T-helper 22 cell (primary cell): ENCODE data around the gene SLC35C1.

ENCODE experiments used
- DNase-seq: peaks from one replicate; pipeline ENCODE4 v3.0.0-alpha.2; 2020; ENCODE audit warnings: low read depth

SLC35C1 gene

GRCh38 chr11:45846974-45847910 lies 42.3 kb downstream of the SLC35C1 start, which contains the start of gene CRY2:
CRY2 (plus strand) TSS chr11:45847475; CDS start chr11:45847491, 16 bp downstream.
- peak; percentile 97 for DNase-seq

GRCh38 chr11:45847911-45848316 lies 43.0 kb downstream of the SLC35C1 start:
- DNase-seq = peak; percentile 1

DNA sequence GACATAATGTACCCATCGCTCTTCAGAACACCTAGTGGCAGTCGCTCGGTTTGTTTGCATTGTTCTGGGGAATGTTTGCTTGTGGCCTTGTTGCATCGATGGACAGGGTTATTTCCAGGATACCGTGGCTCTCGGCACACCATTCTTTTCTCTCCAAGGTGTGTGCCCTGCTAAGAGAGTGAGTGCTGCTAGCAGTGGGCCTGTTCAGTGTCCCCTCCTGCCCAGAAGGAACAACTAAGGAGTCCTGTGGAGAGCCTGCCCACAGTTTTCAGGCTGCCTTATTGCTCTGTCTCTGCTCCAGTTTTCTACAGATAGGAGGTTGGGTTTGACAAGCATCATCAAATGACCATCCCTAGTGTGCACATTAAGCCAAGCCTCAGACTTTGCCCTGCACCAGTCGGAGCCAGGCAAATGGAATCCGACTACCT lies 43.7 kb downstream of the SLC35C1 start:
- no peak for DNase-seq

DNA sequence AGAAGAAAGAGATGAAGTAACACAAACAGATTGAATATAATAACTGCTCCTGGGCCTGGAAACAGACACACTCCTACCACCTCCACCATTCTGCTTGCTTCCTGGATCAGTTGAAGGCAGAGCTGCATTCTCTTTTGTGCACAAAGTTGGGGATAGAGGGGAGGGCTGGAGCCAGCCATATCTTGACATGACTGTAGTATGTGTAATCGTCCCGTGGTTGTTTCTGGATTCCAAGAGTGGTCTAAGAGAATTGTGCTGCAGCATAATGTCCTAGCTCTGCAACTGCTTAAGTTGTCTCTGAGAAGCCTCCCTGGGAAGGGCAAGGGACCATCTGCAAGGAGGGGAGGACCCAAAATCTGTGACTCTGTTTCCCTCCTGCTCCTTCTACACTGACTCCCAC lies 45.5 kb downstream of the SLC35C1 start:
- no peak for DNase-seq

GRCh38 chr11:45851228-45851627 lies 46.3 kb downstream of the SLC35C1 start:
- no peak for DNase-seq

DNA sequence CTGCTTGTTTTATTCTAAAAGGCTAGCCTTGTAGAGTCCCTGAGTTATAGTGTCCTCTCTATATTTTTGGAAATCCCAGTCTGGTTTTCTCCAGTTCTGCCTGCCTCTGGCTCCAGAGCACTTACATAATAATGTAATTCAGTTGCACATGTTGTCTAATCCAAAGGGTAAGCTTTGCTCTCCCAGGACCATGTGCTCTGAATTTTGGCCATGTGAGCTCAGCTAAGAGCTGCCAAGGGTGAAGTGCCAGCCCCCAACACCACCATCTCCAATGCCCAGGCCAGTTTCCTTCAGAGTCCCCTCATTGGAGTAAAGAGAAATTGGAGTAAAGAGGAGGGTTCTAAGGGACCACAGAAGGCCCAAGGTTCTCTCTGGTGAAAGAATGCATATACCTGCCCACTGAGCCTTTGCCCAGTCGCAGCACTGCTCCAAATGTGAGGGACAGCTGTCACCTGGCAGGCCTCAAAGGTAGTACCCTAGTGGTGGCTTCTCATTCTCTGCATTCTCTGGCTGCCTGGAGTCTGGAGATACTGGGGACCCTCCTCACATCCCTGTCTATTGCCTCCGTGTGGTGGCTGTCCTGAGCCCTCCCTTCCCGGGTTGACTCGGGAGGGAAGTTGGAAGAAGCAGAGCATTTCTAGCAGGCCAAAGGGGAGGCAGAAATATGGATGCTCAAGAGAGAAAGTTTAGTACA lies 47.2 kb downstream of the SLC35C1 start:
- DNase-seq = no peak

- DNase-seq = no peak
Observed at GRCh38 chr11:45852712-45853101, 47.8 kb downstream of the SLC35C1 start.

DNA sequence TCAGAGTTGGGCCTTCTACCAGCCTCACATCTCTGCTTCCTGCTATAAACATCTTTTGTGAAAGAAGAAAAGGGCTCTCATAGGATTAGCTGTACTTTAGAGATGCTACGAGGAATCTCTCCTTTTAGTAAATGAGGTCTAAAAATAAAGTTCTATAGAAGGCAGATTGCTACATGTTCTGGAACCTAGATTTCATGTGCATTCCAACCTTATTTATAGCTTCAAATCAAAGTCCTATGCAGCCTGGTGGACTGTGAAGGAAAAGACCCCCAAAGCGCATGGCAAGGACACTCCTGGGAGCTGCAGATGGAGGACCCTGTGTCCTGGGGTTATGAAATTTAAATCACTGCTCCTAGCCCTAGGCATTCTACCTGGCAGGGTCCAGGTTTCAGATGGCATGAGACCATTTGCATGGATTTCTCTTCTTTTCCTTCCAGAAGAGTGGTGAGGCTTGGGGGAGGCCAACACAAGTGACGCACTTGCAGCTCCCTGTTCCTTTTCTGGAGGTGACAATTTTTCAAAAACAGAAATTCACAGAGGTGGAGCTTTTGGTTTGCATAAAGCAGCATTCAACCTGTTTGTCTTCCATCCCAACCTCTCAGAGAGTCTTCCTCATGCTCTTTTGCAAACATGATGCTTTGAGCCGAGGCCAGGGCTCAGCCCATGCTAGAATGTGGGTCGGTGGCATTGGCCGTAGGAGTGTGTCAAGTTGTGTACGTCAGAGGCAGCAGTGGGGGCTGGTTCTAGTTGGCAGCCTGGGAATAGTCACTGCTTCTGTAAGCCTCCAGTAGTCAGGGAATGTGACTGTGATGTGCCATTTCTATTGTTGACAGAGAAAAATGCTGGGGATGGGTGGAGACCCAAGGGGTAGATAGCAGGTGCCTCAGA lies 48.6 kb downstream of the SLC35C1 start:
- no peak for DNase-seq

DNA sequence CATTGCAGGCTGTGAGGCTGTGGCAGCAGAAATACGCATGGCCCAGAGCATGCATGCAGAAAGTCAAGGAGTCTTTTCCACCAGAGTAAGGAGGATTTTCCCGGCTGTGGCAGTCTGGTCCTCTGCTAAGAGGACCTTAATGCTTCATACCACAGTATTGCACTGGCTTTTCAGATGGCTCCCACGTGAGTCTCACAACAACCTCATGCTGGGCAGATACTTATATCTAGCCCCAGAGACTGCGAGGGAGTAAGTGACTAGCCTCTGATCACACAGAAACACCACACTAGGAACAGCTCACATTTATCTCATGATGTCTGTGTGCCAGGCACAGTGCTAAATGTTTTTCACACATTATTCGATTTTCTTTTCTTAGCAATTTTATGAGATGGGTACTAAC lies 50.4 kb downstream of the SLC35C1 start:
- no peak for DNase-seq

DNA sequence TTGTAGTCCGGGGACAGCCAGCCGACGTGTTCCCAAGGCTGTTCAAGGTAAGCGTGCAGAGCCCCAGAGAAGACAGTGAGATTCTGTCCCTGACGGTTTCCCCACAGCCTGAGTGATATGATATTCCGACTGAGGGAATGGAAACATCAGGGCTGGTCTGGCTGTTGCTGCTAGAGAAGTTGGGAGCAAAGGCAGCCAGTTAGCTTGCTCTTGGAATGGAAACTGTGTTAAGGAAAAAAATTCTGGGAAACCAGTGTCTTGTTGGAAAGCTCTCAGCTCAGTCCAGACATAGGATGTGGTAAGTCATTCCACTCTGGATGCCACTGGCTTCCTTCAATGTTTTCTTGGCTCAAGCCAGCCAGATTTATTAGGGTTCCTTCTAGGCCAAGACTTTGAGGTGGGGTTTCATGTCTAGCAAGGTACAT lies 51.1 kb downstream of the SLC35C1 start:
- no peak for DNase-seq

DNA sequence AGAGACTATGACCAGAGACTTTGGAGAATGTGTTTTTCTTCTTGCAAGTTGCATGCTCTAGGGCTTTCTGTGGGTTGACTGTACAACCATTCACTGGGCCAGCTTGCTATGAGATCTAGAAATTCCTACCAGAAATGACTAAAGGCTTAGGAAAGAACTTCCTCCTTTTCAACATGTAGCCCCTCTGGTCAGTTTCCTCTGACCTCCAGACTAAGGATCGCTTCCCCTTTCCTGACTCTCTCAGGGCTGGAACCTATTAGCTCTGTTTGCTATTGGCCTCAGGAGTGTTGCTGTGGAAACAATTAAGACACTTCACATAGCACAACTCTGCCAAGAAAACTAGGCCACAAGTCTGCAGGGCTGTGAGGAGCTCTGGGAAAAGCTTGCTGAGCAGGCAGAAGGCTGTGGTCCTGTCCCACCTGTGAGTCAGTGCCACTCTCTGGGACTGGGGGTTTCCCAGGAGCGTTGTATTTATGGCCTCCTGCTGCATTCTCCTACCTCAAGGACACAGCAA lies 53.1 kb downstream of the SLC35C1 start:
- no peak for DNase-seq

DNA sequence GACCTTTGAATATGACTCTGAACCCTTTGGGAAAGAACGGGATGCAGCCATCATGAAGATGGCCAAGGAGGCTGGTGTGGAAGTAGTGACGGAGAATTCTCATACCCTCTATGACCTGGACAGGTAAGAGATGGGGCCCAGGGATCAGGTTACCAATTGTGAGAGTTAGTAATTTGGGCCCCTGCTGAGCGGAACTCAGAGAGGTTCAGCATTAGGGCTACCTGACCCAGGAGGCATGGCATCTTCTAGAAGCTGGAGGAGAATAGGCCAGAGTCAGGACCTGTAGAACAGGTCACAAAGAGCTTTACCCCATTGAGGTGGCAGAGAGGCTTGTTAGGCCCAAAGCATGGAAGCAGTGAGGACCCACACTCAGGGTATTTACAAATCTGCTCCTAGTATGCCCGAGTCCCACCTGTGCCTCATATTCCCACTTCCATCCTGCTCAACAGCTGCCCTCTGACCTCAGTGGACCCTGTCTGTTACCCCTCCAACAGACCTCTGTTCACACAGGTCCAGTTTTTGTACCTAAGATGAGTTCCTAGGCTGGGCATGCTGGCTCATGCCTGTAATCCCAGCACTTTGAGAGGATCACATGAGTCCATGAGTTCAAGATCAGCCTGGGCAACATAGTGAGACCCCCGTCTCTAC lies 53.9 kb downstream of the SLC35C1 start:
- no peak for DNase-seq

- DNase-seq = no peak
Observed at GRCh38 chr11:45859661-45860140, 54.8 kb downstream of the SLC35C1 start.

GRCh38 chr11:45860348-45860747 lies 55.4 kb downstream of the SLC35C1 start:
- no peak for DNase-seq

DNA sequence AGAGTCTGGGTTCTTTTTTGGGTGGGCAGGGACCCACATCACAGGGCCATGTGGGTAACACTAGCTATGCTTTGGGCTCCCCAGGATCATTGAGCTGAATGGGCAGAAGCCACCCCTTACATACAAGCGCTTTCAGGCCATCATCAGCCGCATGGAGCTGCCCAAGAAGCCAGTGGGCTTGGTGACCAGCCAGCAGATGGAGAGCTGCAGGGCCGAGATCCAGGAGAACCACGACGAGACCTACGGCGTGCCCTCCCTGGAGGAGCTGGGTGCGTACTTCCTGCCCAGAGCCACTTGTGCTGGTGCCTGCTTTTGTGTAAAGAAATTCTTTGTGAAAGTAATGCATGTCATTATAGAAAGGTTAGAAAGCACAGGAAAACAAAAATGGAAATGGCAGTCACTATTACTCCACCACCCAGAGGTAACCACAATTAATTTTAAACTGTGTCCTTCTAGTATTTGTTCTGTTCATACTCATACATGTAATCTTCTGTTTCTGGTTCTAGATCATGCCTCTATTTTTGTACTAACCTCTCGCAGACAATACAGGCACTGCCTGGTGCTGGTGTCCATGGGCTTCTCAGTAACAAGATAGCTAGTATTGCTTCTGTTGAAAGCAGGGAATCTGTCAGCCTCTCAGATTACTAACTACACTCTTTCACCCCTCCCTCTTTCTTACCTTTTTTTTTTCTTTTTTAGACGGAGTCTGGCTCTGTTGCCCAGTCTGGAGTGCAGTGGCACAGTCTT lies 56.0 kb downstream of the SLC35C1 start:
- DNase-seq = no peak
